ENCODE results near the gene FSCN2. TPM values are rescaled to one million over a fixed set of nuclear protein-coding genes. Genes with fewer than 3 reads are reported as not detected.

Gene FSCN2
- total RNA-seq, 4 donors from 2014 or later, result 1.1 to 2.3 (median 1.8) TPM; not detected in 1

GRCh38 chr17:81579821-81580321 lies 51.7 kb downstream of the FSCN2 start:
- no peaks in the 10 kb centered on the region for H3K9me3 ChIP-seq
- TF ChIP-seq CTCF (IDR thresholded peaks at IDR 0.05) (no peak), POLR2A (IDR thresholded peaks at IDR 0.05) (no peak)
- no peak for DNase-seq
- intact Hi-C loops (cut with DNase I), result no loop called here
- 94 to 95% methylated on average over 10 of the region's 10 CpGs for WGBS, 2 donors
- no peak overlapping the region for H3K4me3 ChIP-seq
- no peaks in the 10 kb centered on the region for H3K27me3 ChIP-seq
- H3K4me1 ChIP-seq, result peaks cover 12 to 22% (median 16%) of the 10 kb centered on the region in 3 donors
- H3K36me3 ChIP-seq, result peaks cover 18 to 95% (median 29%) of the 10 kb centered on the region in 3 donors
- no peak overlapping the region for H3K27ac ChIP-seq

- Histone ChIP-seq H3K36me3 (peaks cover 18 to 95% (median 35%) of the 10 kb centered on the region in 3 donors), H3K27ac (no peak overlapping the region), H3K4me1 (peaks cover 12 to 22% (median 16%) of the 10 kb centered on the region in 3 donors), H3K27me3 (no peaks in the 10 kb centered on the region), H3K9me3 (no peaks in the 10 kb centered on the region), H3K4me3 (no peak overlapping the region)
- intact Hi-C loops (cut with DNase I), result no loop called here
- WGBS, 2 donors, result 89 to 93% methylated on average over 4 to 6 of the region's 6 CpGs
- TF ChIP-seq POLR2A (IDR thresholded peaks at IDR 0.05) (no peak), CTCF (IDR thresholded peaks at IDR 0.05) (no peak)
- DNase-seq, result no peak
Observed at GRCh38 chr17:81580481-81580880, 52.3 kb downstream of the FSCN2 start.

- Histone ChIP-seq H3K27ac (no peak overlapping the region), H3K9me3 (no peaks in the 10 kb centered on the region), H3K36me3 (peaks cover 28 to 98% (median 47%) of the 10 kb centered on the region in 3 donors), H3K27me3 (no peaks in the 10 kb centered on the region), H3K4me1 (peaks cover 7 to 14% (median 12%) of the 10 kb centered on the region in 3 donors), H3K4me3 (no peak overlapping the region)
- TF ChIP-seq CTCF (IDR thresholded peaks at IDR 0.05), result no peak
- no peak for TF ChIP-seq POLR2A (IDR thresholded peaks at IDR 0.05)
- WGBS, 2 donors, result 92% methylated on average over 6 to 7 of the region's 8 CpGs
- intact Hi-C loops (cut with DNase I), result no loop called here
- no peak for DNase-seq
Observed at GRCh38 chr17:81581758-81582157, 53.6 kb downstream of the FSCN2 start.

GRCh38 chr17:81582341-81582740 lies 54.2 kb downstream of the FSCN2 start:
- Histone ChIP-seq H3K27me3 (no peaks in the 10 kb centered on the region), H3K4me3 (no peak overlapping the region), H3K36me3 (peaks cover 28 to 98% (median 49%) of the 10 kb centered on the region in 3 donors), H3K4me1 (peaks cover 1 to 8% (median 6%) of the 10 kb centered on the region in 3 donors), H3K9me3 (no peaks in the 10 kb centered on the region), H3K27ac (no peak overlapping the region)
- TF ChIP-seq CTCF (IDR thresholded peaks at IDR 0.05) (no peak), POLR2A (IDR thresholded peaks at IDR 0.05) (no peak)
- intact Hi-C loops (cut with DNase I), result no loop called here
- 75 to 88% methylated on average over 5 of the region's 5 CpGs for WGBS, 2 donors
- no peak for DNase-seq

GRCh38 chr17:81582749-81583148 lies 54.6 kb downstream of the FSCN2 start:
- TF ChIP-seq CTCF (IDR thresholded peaks at IDR 0.05) (no peak), POLR2A (IDR thresholded peaks at IDR 0.05) (no peak)
- no peak overlapping the region for H3K4me3 ChIP-seq
- H3K36me3 ChIP-seq, result peaks cover 28 to 98% (median 49%) of the 10 kb centered on the region in 3 donors
- H3K27me3 ChIP-seq, result no peaks in the 10 kb centered on the region
- H3K9me3 ChIP-seq, result no peaks in the 10 kb centered on the region
- no peak overlapping the region for H3K27ac ChIP-seq
- no peak for DNase-seq
- peaks cover 0 to 4% (median 2%) of the 10 kb centered on the region in 3 donors for H3K4me1 ChIP-seq
- intact Hi-C loops (cut with DNase I), result no loop called here
- WGBS, 2 donors, result 88 to 90% methylated on average over 7 to 10 of the region's 12 CpGs

All from esophagus squamous epithelium (tissue), 5 donors.